IMR-90 (cell line): ENCODE measurements around the gene MCF2L2. TPM values are rescaled to one million over a fixed set of nuclear protein-coding genes. Genes with fewer than 3 reads are reported as not detected.

ENCODE experiments used
- ATAC-seq: fragments of 200-7000 bp; cut with Tn5 transposase; 2 replicates; pipeline ENCODE4 v1.9.1; 2020; ENCODE audit warnings: low read depth, mild to moderate bottlenecking, moderate library complexity
- BruUV-seq: library from RNA; stranded (reverse); fragments of 400-500 nt; replicated peaks from 2 replicates; lab custom pipeline; 2021; lab: Mats Ljungman, UMichigan
- CTCF ChIA-PET: fragments of 300-600 bp; formaldehyde crosslinking; extraction: SDS; loops from one replicate; lab custom pipeline; 2021; ENCODE audit warnings: antibody characterized with exemption; lab: Yijun Ruan, JAX
- POLR2A ChIA-PET: fragments of 300-600 bp; sonication (Branson Sonifier 250); formaldehyde crosslinking; loops from one replicate; lab custom pipeline; 2022; ENCODE audit warnings: antibody characterized with exemption; ENCODE audit not compliant: unreplicated experiment; lab: Charles Lee
- DNase-seq: peaks from one replicate; pipeline ENCODE4 v3.0.0; 2013
- H2AFZ ChIP-seq: replicated peaks from 2 replicates; pipeline ENCODE3; 2013; ENCODE audit warnings: low read length, mild to moderate bottlenecking; ENCODE audit not compliant: poor library complexity
- H2AK5ac ChIP-seq: 2 replicates; pipeline ENCODE4 v1.6.1; 2013; ENCODE audit warnings: low read depth, low read length, inconsistent platforms
- H2AK9ac ChIP-seq: replicated peaks from 2 replicates; pipeline ENCODE3; 2013; ENCODE audit warnings: mild to moderate bottlenecking, low read depth, low read length, moderate library complexity; ENCODE audit not compliant: poor library complexity
- H2BK120ac ChIP-seq: 2 replicates; pipeline ENCODE4 v1.6.1; 2013; ENCODE audit warnings: low read depth, low read length, inconsistent platforms
- H2BK15ac ChIP-seq: 3 replicates; pipeline ENCODE4 v1.6.1; 2013; ENCODE audit warnings: low read depth, low read length, inconsistent platforms
- H2BK20ac ChIP-seq: 2 replicates; pipeline ENCODE4 v1.6.1; 2013; ENCODE audit warnings: low read depth, mild to moderate bottlenecking, inconsistent platforms, low read length, moderate library complexity
- H2BK5ac ChIP-seq: 2 replicates; pipeline ENCODE4 v1.6.1; 2013; ENCODE audit warnings: mild to moderate bottlenecking, low read depth, low read length, inconsistent platforms; ENCODE audit not compliant: poor library complexity, severe bottlenecking
- H3K14ac ChIP-seq: replicated peaks from 2 replicates; pipeline ENCODE4 v1.6.1; 2013; ENCODE audit warnings: low read depth, low read length, inconsistent platforms
- H3K18ac ChIP-seq: 2 replicates; pipeline ENCODE4 v1.6.1; 2013; ENCODE audit warnings: low read depth, low read length, control low read depth
- H3K23ac ChIP-seq: 2 replicates; pipeline ENCODE4 v1.6.1; 2013; ENCODE audit warnings: low read depth, low read length, inconsistent platforms
- H3K27ac ChIP-seq: 2 replicates; pipeline ENCODE4 v1.5.1; 2013; ENCODE audit warnings: mild to moderate bottlenecking, control low read depth, low read length; ENCODE audit not compliant: insufficient read depth
- H3K27me3 ChIP-seq: 2 replicates; pipeline ENCODE4 v1.6.1; 2013; ENCODE audit warnings: low read length; ENCODE audit not compliant: control insufficient read depth, insufficient read depth
- H3K36me3 ChIP-seq: 2 replicates; pipeline ENCODE4 v1.6.1; 2013; ENCODE audit warnings: low read length, mixed read lengths; ENCODE audit not compliant: control insufficient read depth, insufficient read depth
- H3K4ac ChIP-seq: 2 replicates; pipeline ENCODE4 v1.6.1; 2013; ENCODE audit warnings: low read depth, low read length, inconsistent platforms
- H3K4me1 ChIP-seq: 2 replicates; pipeline ENCODE4 v1.6.1; 2013; ENCODE audit warnings: low read length, mixed read lengths; ENCODE audit not compliant: control insufficient read depth, insufficient read depth
- H3K4me2 ChIP-seq: 2 replicates; pipeline ENCODE4 v1.6.1; 2013; ENCODE audit warnings: low read depth, mild to moderate bottlenecking, control low read depth, low read length, moderate library complexity
- H3K4me3 ChIP-seq: 2 replicates; pipeline ENCODE4 v1.5.1; 2013; ENCODE audit warnings: low read depth, mild to moderate bottlenecking, control low read depth, low read length, moderate library complexity; ENCODE audit not compliant: insufficient read depth
- H3K56ac ChIP-seq: 2 replicates; pipeline ENCODE4 v1.6.1; 2013; ENCODE audit warnings: low read length, inconsistent platforms; ENCODE audit not compliant: insufficient read depth; ENCODE audit errors: extremely low read depth
- H3K79me1 ChIP-seq, 2 experiments: 2 replicates each; pipeline ENCODE4 v1.6.1; 2013; ENCODE audit warnings: low read length in 2 of 2, inconsistent platforms in 1 of 2, low read depth in 1 of 2
- H3K9ac ChIP-seq: 2 replicates; pipeline ENCODE4 v1.6.1; 2013; ENCODE audit warnings: low read depth, low read length, control low read depth
- H3K9me1 ChIP-seq: 2 replicates; pipeline ENCODE4 v1.6.1; 2013; ENCODE audit warnings: low read length, inconsistent platforms; ENCODE audit not compliant: insufficient read depth
- H3K9me3 ChIP-seq: 2 replicates; pipeline ENCODE4 v1.6.1; 2013; ENCODE audit warnings: low read length; ENCODE audit not compliant: control insufficient read depth, insufficient read depth
- H4K20me1 ChIP-seq: 2 replicates; pipeline ENCODE4 v1.6.1; 2013; ENCODE audit warnings: low read length, inconsistent platforms; ENCODE audit not compliant: insufficient read depth
- H4K5ac ChIP-seq: 2 replicates; pipeline ENCODE4 v1.6.1; 2013; ENCODE audit warnings: mild to moderate bottlenecking, low read depth, low read length, control low read depth
- H4K8ac ChIP-seq, 2 experiments: 2 replicates each; pipeline ENCODE4 v1.6.1; 2013; ENCODE audit warnings: low read depth in 2 of 2, low read length in 2 of 2, control low read depth in 1 of 2, inconsistent platforms in 1 of 2
- H4K91ac ChIP-seq: 2 replicates; pipeline ENCODE4 v1.6.1; 2013; ENCODE audit warnings: low read depth, low read length, inconsistent platforms; ENCODE audit not compliant: insufficient read depth
- BHLHE40 ChIP-seq: fragments of 150-350 bp; IDR thresholded peaks from 2 replicates; pipeline ENCODE4 v1.6.1; 2016; ENCODE audit warnings: mild to moderate bottlenecking, low read depth, low read length
- CHD1 ChIP-seq: IDR thresholded peaks from 2 replicates; pipeline ENCODE4 v1.6.1; 2012; ENCODE audit warnings: low read depth, low read length, improper control_type of control experiment
- MXI1 ChIP-seq: IDR thresholded peaks from 2 replicates; pipeline ENCODE4 v1.6.1; 2012; ENCODE audit warnings: low read depth, mild to moderate bottlenecking, low read length, moderate library complexity, borderline replicate concordance
- NFE2L2 ChIP-seq: fragments of 150-350 bp; IDR thresholded peaks from 2 replicates; pipeline ENCODE4 v1.6.1; 2016; ENCODE audit warnings: low read depth, mild to moderate bottlenecking, low read length
- RAD21 ChIP-seq: IDR thresholded peaks from 2 replicates; pipeline ENCODE4 v1.6.1; 2012; ENCODE audit warnings: low read length, improper control_type of control experiment
- RCOR1 ChIP-seq: IDR thresholded peaks from 2 replicates; pipeline ENCODE4 v1.6.1; 2012; ENCODE audit warnings: mild to moderate bottlenecking, low read length, improper control_type of control experiment; ENCODE audit not compliant: insufficient replicate concordance
- WGBS, 2 experiments: methylation state at CpG; one replicate each; pipeline versions ENCODE4 v1.1.5 to v1.1.7; 2013; ENCODE audit warnings: missing lambda C conversion rate in 2 of 2; ENCODE audit not compliant: insufficient read length in 1 of 2; ENCODE audit errors: extremely low coverage in 2 of 2; 5-methylcytosine and 5-hydroxymethylcytosine counted together
- dilution Hi-C: fragments of 300-500 bp; cut with HindIII; formaldehyde crosslinking; loops from one replicate; pipeline ENCODE4 v1.14.3; 2018; ENCODE audit warnings: low sequenced_read_pairs; ENCODE audit not compliant: unreplicated experiment
- in situ Hi-C: fragments of 300-500 bp; cut with MboI; formaldehyde crosslinking; loops from 3 replicates; pipeline ENCODE4 v1.14.3; 2019; ENCODE audit warnings: low sequenced_read_pairs, inconsistent platforms, mixed read lengths
- intact Hi-C: fragments of 100-400 bp; cut with micrococcal nuclease; formaldehyde crosslinking; loops from 2 replicates; pipeline ENCODE4 v1.10.0; 2022
- polyA plus RNA-seq, 3 experiments: library from polyadenylated mRNA; depleted of rRNA; stranded (reverse); fragments of >200 nt; gene quantifications; 2 replicates each; pipeline ENCODE4 v1.2.3, GENCODE V29; 2012; ENCODE audit warnings: low replicate concordance in 1 of 3
- total RNA-seq: library from RNA; depleted of rRNA; stranded (reverse); fragments of >200 nt; gene quantifications from 2 replicates; pipeline ENCODE4 v1.2.3, GENCODE V29; 2012
- TF ChIP-seq, protein P1 (sequence below): fragments of 150-350 bp; IDR thresholded peaks from 2 replicates; pipeline ENCODE4 v1.6.1; 2016; ENCODE audit warnings: low read depth, mild to moderate bottlenecking, low read length, moderate library complexity, borderline replicate concordance
- TF ChIP-seq, protein P2 (sequence below): conservative IDR thresholded peaks from 2 replicates; pipeline ENCODE4 v1.5.1; 2012; ENCODE audit warnings: mild to moderate bottlenecking, low read depth, low read length, improper control_type of control experiment

MCF2L2 gene
- total and polyA plus RNA-seq, 2 of the 4 experiments (the other 2 are of a cell fraction), result under 0.01 TPM; not detected in 1

DNA sequence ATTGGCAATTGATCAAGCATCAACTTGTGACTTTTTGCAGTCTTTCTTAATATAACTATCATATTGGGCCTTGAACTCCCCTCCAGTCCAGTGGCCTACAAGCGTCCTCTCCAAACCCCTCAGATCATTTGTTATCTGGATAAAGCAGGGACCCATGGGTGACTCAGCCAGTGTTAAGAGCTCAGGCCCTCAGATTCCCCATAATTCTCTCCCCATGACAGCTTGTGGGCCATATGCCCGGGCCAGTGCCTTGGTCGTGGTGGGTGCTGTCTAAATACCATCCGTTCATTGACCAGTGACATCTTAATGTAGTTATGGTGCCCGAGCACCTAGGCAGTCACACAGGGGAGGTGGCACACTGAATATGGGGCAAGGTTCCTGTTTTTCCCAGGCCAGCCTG, 18.1 kb downstream of the MCF2L2 start:
- no peaks in the 10 kb centered on the region for H3K9me1 ChIP-seq
- no peak overlapping the region for H3K9ac ChIP-seq
- H4K5ac ChIP-seq, result no peak overlapping the region
- peaks cover 15% of the 10 kb centered on the region for H3K27me3 ChIP-seq
- H3K4ac ChIP-seq, result no peak overlapping the region
- no peaks in the 10 kb centered on the region for H3K36me3 ChIP-seq
- H3K14ac ChIP-seq, result no peak overlapping the region
- no peak overlapping the region for H2BK5ac ChIP-seq
- H3K56ac ChIP-seq, result no peak overlapping the region
- H2BK15ac ChIP-seq, result no peak overlapping the region
- POLR2A ChIA-PET, result no interaction called here
- 63% methylated on average over 2 of the region's 5 CpGs; no CpG with 5 or more reads in 1 of the 2 experiments for WGBS, 2 experiments
- no peak overlapping the region for H2AK9ac ChIP-seq
- no peak for TF ChIP-seq NFE2L2
- TF ChIP-seq BHLHE40, result no peak
- TF ChIP-seq RAD21, result no peak
- TF ChIP-seq, protein P1, sequence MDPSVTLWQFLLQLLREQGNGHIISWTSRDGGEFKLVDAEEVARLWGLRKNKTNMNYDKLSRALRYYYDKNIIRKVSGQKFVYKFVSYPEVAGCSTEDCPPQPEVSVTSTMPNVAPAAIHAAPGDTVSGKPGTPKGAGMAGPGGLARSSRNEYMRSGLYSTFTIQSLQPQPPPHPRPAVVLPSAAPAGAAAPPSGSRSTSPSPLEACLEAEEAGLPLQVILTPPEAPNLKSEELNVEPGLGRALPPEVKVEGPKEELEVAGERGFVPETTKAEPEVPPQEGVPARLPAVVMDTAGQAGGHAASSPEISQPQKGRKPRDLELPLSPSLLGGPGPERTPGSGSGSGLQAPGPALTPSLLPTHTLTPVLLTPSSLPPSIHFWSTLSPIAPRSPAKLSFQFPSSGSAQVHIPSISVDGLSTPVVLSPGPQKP, result no peak
- TF ChIP-seq MXI1, result no peak
- TF ChIP-seq, protein P2, sequence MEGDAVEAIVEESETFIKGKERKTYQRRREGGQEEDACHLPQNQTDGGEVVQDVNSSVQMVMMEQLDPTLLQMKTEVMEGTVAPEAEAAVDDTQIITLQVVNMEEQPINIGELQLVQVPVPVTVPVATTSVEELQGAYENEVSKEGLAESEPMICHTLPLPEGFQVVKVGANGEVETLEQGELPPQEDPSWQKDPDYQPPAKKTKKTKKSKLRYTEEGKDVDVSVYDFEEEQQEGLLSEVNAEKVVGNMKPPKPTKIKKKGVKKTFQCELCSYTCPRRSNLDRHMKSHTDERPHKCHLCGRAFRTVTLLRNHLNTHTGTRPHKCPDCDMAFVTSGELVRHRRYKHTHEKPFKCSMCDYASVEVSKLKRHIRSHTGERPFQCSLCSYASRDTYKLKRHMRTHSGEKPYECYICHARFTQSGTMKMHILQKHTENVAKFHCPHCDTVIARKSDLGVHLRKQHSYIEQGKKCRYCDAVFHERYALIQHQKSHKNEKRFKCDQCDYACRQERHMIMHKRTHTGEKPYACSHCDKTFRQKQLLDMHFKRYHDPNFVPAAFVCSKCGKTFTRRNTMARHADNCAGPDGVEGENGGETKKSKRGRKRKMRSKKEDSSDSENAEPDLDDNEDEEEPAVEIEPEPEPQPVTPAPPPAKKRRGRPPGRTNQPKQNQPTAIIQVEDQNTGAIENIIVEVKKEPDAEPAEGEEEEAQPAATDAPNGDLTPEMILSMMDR, result no peak
- no peak for TF ChIP-seq CHD1
- no peak for TF ChIP-seq RCOR1
- CTCF ChIA-PET, result no interaction called here
- H3K23ac ChIP-seq, result no peak overlapping the region
- no peak overlapping the region for H3K4me3 ChIP-seq
- dilution Hi-C loops (no loop called here), intact Hi-C loops (no loop called here), in situ Hi-C loops (no loop called here)
- no peak overlapping the region for H3K4me2 ChIP-seq
- H4K8ac ChIP-seq, result no peak overlapping the region
- no peaks in the 10 kb centered on the region; the same call in 1 of the 2 replicates for H4K20me1 ChIP-seq
- no peaks in the 10 kb centered on the region for H3K79me1 ChIP-seq
- DNase-seq (no peak), ATAC-seq (no peak)
- no peak overlapping the region for H2BK20ac ChIP-seq
- H2AK5ac ChIP-seq, result no peak overlapping the region
- no peak overlapping the region for H2AFZ ChIP-seq
- no peak overlapping the region for H2BK120ac ChIP-seq
- H3K9me3 ChIP-seq, result no peaks in the 10 kb centered on the region
- no peak overlapping the region for H3K18ac ChIP-seq
- no peak overlapping the region for H3K27ac ChIP-seq
- no peak overlapping the region for H4K91ac ChIP-seq
- no peaks in the 10 kb centered on the region for H3K4me1 ChIP-seq
- no TSS peak for BruUV-seq
